H1 (cell line): ENCODE measurements around the gene DNAJC27. TPM values are rescaled to one million over a fixed set of nuclear protein-coding genes. Genes with fewer than 3 reads are reported as not detected.

Experiments
- CTCF ChIA-PET: fragments of 300-600 bp; sonication (Branson Sonifier 250); formaldehyde crosslinking; loops from one replicate; lab custom pipeline; 2021; ENCODE audit not compliant: partially characterized antibody; lab: Charles Lee
- POLR2A ChIA-PET: fragments of 300-600 bp; sonication (Branson Sonifier 250); formaldehyde crosslinking; loops from one replicate; lab custom pipeline; 2021; ENCODE audit warnings: inconsistent platforms; ENCODE audit not compliant: partially characterized antibody; lab: Charles Lee
- DNase-seq, 2 experiments: peaks; one replicate each; pipeline versions ENCODE4 v3.0.0 to v3.0.0-alpha.2; 2010 to 2022; ENCODE audit warnings: low spot score in 2 of 2, low read depth in 1 of 2, mixed read lengths in 1 of 2
- FAIRE-seq: peaks from 2 replicates; lab custom pipeline; 2011; peaks lifted over from hg19 to GRCh38; lab: Jason Lieb, UNC
- H2AFZ ChIP-seq: 2 replicates; pipeline ENCODE4 v1.8.1; 2012; ENCODE audit warnings: low read length, inconsistent platforms
- H2AK5ac ChIP-seq: 2 replicates; pipeline ENCODE4 v1.6.1; 2013; ENCODE audit warnings: low read depth, low read length
- H2BK120ac ChIP-seq: replicated peaks from 2 replicates; pipeline ENCODE3; 2013; ENCODE audit warnings: low read depth, low read length, inconsistent platforms
- H2BK12ac ChIP-seq: 2 replicates; pipeline ENCODE4 v1.6.1; 2013; ENCODE audit warnings: low read depth, low read length
- H2BK15ac ChIP-seq: 2 replicates; pipeline ENCODE4 v1.6.1; 2013; ENCODE audit warnings: low read length
- H2BK20ac ChIP-seq: 2 replicates; pipeline ENCODE4 v1.6.1; 2013; ENCODE audit warnings: low read length
- H2BK5ac ChIP-seq: 2 replicates; pipeline ENCODE4 v1.6.1; 2013; ENCODE audit warnings: low read depth, low read length
- H3K14ac ChIP-seq: 2 replicates; pipeline ENCODE4 v1.6.1; 2013; ENCODE audit warnings: inconsistent platforms; ENCODE audit not compliant: insufficient read length
- H3K18ac ChIP-seq: 2 replicates; pipeline ENCODE4 v1.6.1; 2013; ENCODE audit warnings: low read length; ENCODE audit errors: extremely low read depth
- H3K23ac ChIP-seq: 2 replicates; pipeline ENCODE4 v1.6.1; 2013; ENCODE audit warnings: inconsistent platforms; ENCODE audit not compliant: insufficient read length
- H3K23me2 ChIP-seq: 2 replicates; pipeline ENCODE4 v1.6.1; 2013; ENCODE audit warnings: low read depth, low read length
- H3K27ac ChIP-seq: 2 replicates; pipeline ENCODE4 v1.6.1; 2011; ENCODE audit warnings: low read depth, low read length, inconsistent platforms
- H3K27me3 ChIP-seq, 4 experiments: replicated peaks in 1 of 4; 1 replicate in 1 of 4; 2 replicates in 3 of 4; pipeline versions ENCODE4 v1.6.1 to v1.8.1; 2011 to 2013; ENCODE audit warnings: low read length in 3 of 4, mild to moderate bottlenecking in 3 of 4, inconsistent platforms in 2 of 4, mixed read lengths in 2 of 4, moderate library complexity in 1 of 4; ENCODE audit not compliant: control insufficient read depth in 3 of 4, insufficient read depth in 3 of 4; ENCODE audit errors: extremely low read depth in 1 of 4
- H3K36me3 ChIP-seq, 4 experiments: 2 replicates each; pipeline versions ENCODE4 v1.6.1 to v1.8.1; 2011 to 2013; ENCODE audit warnings: mild to moderate bottlenecking in 4 of 4, low read length in 3 of 4, moderate library complexity in 2 of 4, control low read depth in 1 of 4, inconsistent platforms in 1 of 4; ENCODE audit not compliant: insufficient read depth in 4 of 4, control insufficient read depth in 2 of 4
- H3K4ac ChIP-seq: replicated peaks from 2 replicates; pipeline ENCODE3; 2013; ENCODE audit warnings: low read length, low read depth, mixed read lengths, inconsistent platforms; ENCODE audit not compliant: insufficient read length
- H3K4me1 ChIP-seq, 4 experiments: replicated peaks in 1 of 4; 1 replicate in 1 of 4; 2 replicates in 3 of 4; pipeline versions ENCODE4 v1.6.1 to v1.8.1; 2011 to 2013; ENCODE audit warnings: low read length in 3 of 4, inconsistent platforms in 2 of 4, mixed read lengths in 1 of 4; ENCODE audit not compliant: insufficient read depth in 4 of 4, control insufficient read depth in 3 of 4
- H3K4me2 ChIP-seq, 2 experiments: 2 replicates each; pipeline versions ENCODE4 v1.6.1 to v1.8.1; 2011 to 2013; ENCODE audit warnings: low read depth in 2 of 2, low read length in 2 of 2, control low read depth in 1 of 2, inconsistent platforms in 1 of 2, mild to moderate bottlenecking in 1 of 2; ENCODE audit not compliant: insufficient read depth in 1 of 2
- H3K4me3 ChIP-seq, 4 experiments: fragments of 200-600, 300-600 bp in 1 of 4; sonication (generic), shearing (Covaris generic), sonication (Bioruptor Twin) in 1 of 4; 2 replicates each; pipeline versions ENCODE4 v1.5.1 to v1.8.1; 2011 to 2016; ENCODE audit warnings: low read length in 4 of 4, low read depth in 3 of 4, control low read depth in 2 of 4, inconsistent platforms in 2 of 4, mild to moderate bottlenecking in 2 of 4, mixed read lengths in 1 of 4, moderate library complexity in 1 of 4; ENCODE audit not compliant: insufficient read depth in 2 of 4; ENCODE audit errors: extremely low read depth in 1 of 4
- H3K56ac ChIP-seq: replicated peaks from 2 replicates; pipeline ENCODE3; 2013; ENCODE audit warnings: low read depth, mild to moderate bottlenecking, mixed read lengths, low read length, inconsistent platforms; ENCODE audit not compliant: insufficient read length
- H3K79me1 ChIP-seq: 2 replicates; pipeline ENCODE4 v1.6.1; 2013; ENCODE audit warnings: low read depth, low read length, control low read depth
- H3K79me2 ChIP-seq, 2 experiments: 2 replicates each; pipeline versions ENCODE4 v1.6.1 to v1.8.1; 2012 to 2013; ENCODE audit warnings: low read length in 2 of 2, mild to moderate bottlenecking in 2 of 2, inconsistent platforms in 1 of 2; ENCODE audit not compliant: insufficient read depth in 2 of 2, control insufficient read depth in 1 of 2
- H3K9ac ChIP-seq, 4 experiments: replicated peaks in 1 of 4; 1 replicate in 1 of 4; 2 replicates in 3 of 4; pipeline versions ENCODE4 v1.6.1 to v1.8.1; 2011 to 2013; ENCODE audit warnings: low read depth in 3 of 4, low read length in 3 of 4, control low read depth in 2 of 4, mild to moderate bottlenecking in 2 of 4, moderate library complexity in 2 of 4, inconsistent platforms in 1 of 4; ENCODE audit errors: extremely low read depth in 1 of 4
- H3K9me3 ChIP-seq, 2 experiments: 2 replicates each; pipeline versions ENCODE4 v1.6.1 to v1.8.1; 2012 to 2013; ENCODE audit warnings: mild to moderate bottlenecking in 2 of 2, moderate library complexity in 2 of 2, control low read depth in 1 of 2, inconsistent platforms in 1 of 2, low read depth in 1 of 2, low read length in 1 of 2, mixed read lengths in 1 of 2; ENCODE audit not compliant: insufficient read depth in 2 of 2
- H4K20me1 ChIP-seq, 2 experiments: replicated peaks in 1 of 2; 2 replicates each; pipeline versions ENCODE3 to v1.8.1; 2011 to 2013; ENCODE audit warnings: inconsistent platforms in 2 of 2, low read length in 2 of 2, mild to moderate bottlenecking in 1 of 2; ENCODE audit not compliant: insufficient read depth in 2 of 2, control insufficient read depth in 1 of 2
- H4K5ac ChIP-seq: 2 replicates; pipeline ENCODE4 v1.6.1; 2013; ENCODE audit warnings: low read length, low read depth, mixed read lengths, inconsistent platforms; ENCODE audit not compliant: insufficient read length
- H4K8ac ChIP-seq: 2 replicates; pipeline ENCODE4 v1.8.0; 2013; ENCODE audit warnings: mild to moderate bottlenecking, moderate library complexity, low read length, inconsistent platforms; ENCODE audit not compliant: insufficient read depth; ENCODE audit errors: extremely low read depth
- H4K91ac ChIP-seq: replicated peaks from 2 replicates; pipeline ENCODE3; 2013; ENCODE audit warnings: low read length, mixed read lengths, inconsistent platforms; ENCODE audit not compliant: insufficient read length
- CTCF ChIP-seq, 3 experiments: IDR thresholded peaks; 1 replicate in 2 of 3; 2 replicates in 1 of 3; pipeline versions ENCODE4 v1.5.1 to v1.6.1; 2011; ENCODE audit warnings: low read length in 3 of 3, mild to moderate bottlenecking in 3 of 3, inconsistent platforms in 2 of 3, low read depth in 1 of 3, moderate library complexity in 1 of 3; ENCODE audit not compliant: insufficient read depth in 1 of 3; ENCODE audit errors: control extremely low read depth in 1 of 3
- EZH2 ChIP-seq: fragments of 200-600 bp; sonication (generic); IDR thresholded peaks from 2 replicates; pipeline ENCODE4 v1.7.1; 2012; ENCODE audit warnings: low read depth, mild to moderate bottlenecking, moderate library complexity, low read length, inconsistent platforms; ENCODE audit not compliant: severe bottlenecking
- FOSL1 ChIP-seq: IDR thresholded peaks from 2 replicates; pipeline ENCODE4 v1.6.1; 2011; ENCODE audit warnings: mild to moderate bottlenecking, low read depth, low read length, moderate library complexity; ENCODE audit not compliant: insufficient read depth
- JUND ChIP-seq: IDR thresholded peaks from 2 replicates; pipeline ENCODE4 v1.6.1; 2011; ENCODE audit warnings: mild to moderate bottlenecking, improper control_type of control experiment, low read length
- MAFK ChIP-seq: IDR thresholded peaks from 2 replicates; pipeline ENCODE4 v1.6.1; 2012; ENCODE audit warnings: low read depth, mild to moderate bottlenecking, improper control_type of control experiment, low read length
- NANOG ChIP-seq: IDR thresholded peaks from 2 replicates; pipeline ENCODE4 v1.6.1; 2011; ENCODE audit warnings: low read length, low read depth, mild to moderate bottlenecking, inconsistent platforms; ENCODE audit not compliant: insufficient read depth, poor library complexity, severe bottlenecking
- NRF1 ChIP-seq: IDR thresholded peaks from 2 replicates; pipeline ENCODE4 v1.6.1; 2011; ENCODE audit warnings: mild to moderate bottlenecking, low read depth, low read length, improper control_type of control experiment
- SAP30 ChIP-seq: fragments of 300-600 bp; sonication (generic); IDR thresholded peaks from 2 replicates; pipeline ENCODE4 v1.7.1; 2012; ENCODE audit warnings: low read length, moderate library complexity, mild to moderate bottlenecking, inconsistent platforms; ENCODE audit not compliant: insufficient read depth, insufficient replicate concordance
- SP2 ChIP-seq: IDR thresholded peaks from 2 replicates; pipeline ENCODE4 v1.6.1; 2012; ENCODE audit warnings: mild to moderate bottlenecking, low read length, inconsistent platforms
- SUZ12 ChIP-seq: fragments of 200-600 bp; sonication (generic); IDR thresholded peaks from 2 replicates; pipeline ENCODE4 v1.6.1; 2012; ENCODE audit warnings: mild to moderate bottlenecking, inconsistent platforms, low read length, moderate library complexity, mixed read lengths
- WGBS, 2 experiments: shearing (Covaris generic) in 1 of 2; methylation state at CpG; one replicate each; pipeline versions ENCODE4 v1.1.6 to v1.1.7; 2013 to 2015; ENCODE audit warnings: low lambda C conversion rate in 2 of 2, mixed read lengths in 2 of 2, inconsistent platforms in 1 of 2, low coverage in 1 of 2, missing lambda C conversion rate in 1 of 2; ENCODE audit not compliant: insufficient replicate concordance in 2 of 2, insufficient coverage in 1 of 2, insufficient read length in 1 of 2; ENCODE audit errors: extremely low coverage in 1 of 2, missing lambda C conversion rate in 1 of 2; 5-methylcytosine and 5-hydroxymethylcytosine counted together
- polyA plus RNA-seq, 7 experiments: library from polyadenylated mRNA; depleted of rRNA in 3 of 7; stranded (reverse) in 5 of 7; unstranded in 2 of 7; fragments of >200 nt in 5 of 7; fragments of 200-250 nt in 2 of 7; gene quantifications; 1 replicate in 5 of 7; 2 replicates in 1 of 7; 4 replicates in 1 of 7; pipeline versions ENCODE4 v1.2.1 to v1.2.3, GENCODE V29; 2011 to 2013; ENCODE audit warnings: missing spikeins in 2 of 7, mixed read lengths in 2 of 7
- total RNA-seq: library from RNA; stranded (reverse); fragmentation: NEBNext Ultra II Directional; extraction: Animal tissue kit (Norgen Biotek cat#: 25700); gene quantifications from 2 replicates; pipeline ENCODE4 v1.2.1, GENCODE V29; 2021

DNAJC27 gene
- total and polyA plus RNA-seq, 2 of the 8 experiments (the other 6 are each of a cell fraction or from before 2014, with no cell fraction given), result 1.4 to 4.5 TPM

GRCh38 chr2:24917731-24918325, 53.9 kb downstream of the DNAJC27 start:
- no peak overlapping the region for H2AFZ ChIP-seq
- H3K79me1 ChIP-seq, result peaks cover 11% of the 10 kb centered on the region
- H3K4me1 ChIP-seq, result peaks cover 0 to 13% (median 3%) of the 10 kb centered on the region in 4 experiments; a peak in 5 of 7 replicates
- H3K79me2 ChIP-seq, result peaks cover 0 to 5% of the 10 kb centered on the region in 2 experiments; a peak in 1 of 4 replicates
- peaks cover 3% of the 10 kb centered on the region; the same call in 1 of the 2 replicates for H3K23me2 ChIP-seq
- ChIA-PET CTCF (interaction anchor here (0.5 to 2.2 kb wide), 5 partner anchors 11 to 105 kb away, joined by 3 to 6 read pairs (median 3); no protein-coding TSS in a partner anchor), POLR2A (no interaction called here)
- H4K8ac ChIP-seq, result peak overlapping the region; percentile 53; the same call in 1 of the 2 replicates
- no peaks in the 10 kb centered on the region; a peak in 2 of 7 replicates for H3K27me3 ChIP-seq
- H3K4ac ChIP-seq, result no peak overlapping the region
- no peaks in the 10 kb centered on the region for H3K9me3 ChIP-seq
- H2BK20ac ChIP-seq, result no peak overlapping the region
- peaks cover 0 to 20% of the 10 kb centered on the region in 2 experiments for H4K20me1 ChIP-seq
- no peaks in the 10 kb centered on the region for H3K36me3 ChIP-seq
- H3K56ac ChIP-seq, result no peak overlapping the region
- no peak overlapping the region for H3K23ac ChIP-seq
- H3K18ac ChIP-seq, result no peak overlapping the region
- peak overlapping the region; percentile 45; the same call in 1 of the 2 replicates for H2AK5ac ChIP-seq
- H4K91ac ChIP-seq, result no peak overlapping the region
- H3K4me3 ChIP-seq, result no peak overlapping the region
- H2BK5ac ChIP-seq, result no peak overlapping the region
- H3K14ac ChIP-seq, result no peak overlapping the region
- no peak overlapping the region for H3K9ac ChIP-seq
- FAIRE-seq (no peak), DNase-seq (no peak)
- no peak overlapping the region for H2BK15ac ChIP-seq
- H4K5ac ChIP-seq, result no peak overlapping the region
- 89% methylated on average over 9 of the region's 12 CpGs; no CpG with 5 or more reads in 1 of the 2 experiments for WGBS, 2 experiments
- no peak overlapping the region; a peak in 1 of 4 replicates for H3K4me2 ChIP-seq
- H3K27ac ChIP-seq, result no peak overlapping the region
- H2BK12ac ChIP-seq, result no peak overlapping the region
- no peak overlapping the region for H2BK120ac ChIP-seq
- no peak for TF ChIP-seq NRF1
- TF ChIP-seq SUZ12, result no peak
- TF ChIP-seq NANOG, result no peak
- TF ChIP-seq FOSL1, result no peak
- TF ChIP-seq MAFK, result no peak
- TF ChIP-seq EZH2, result no peak
- no peak for TF ChIP-seq SAP30
- TF ChIP-seq JUND, result no peak
- no peak for TF ChIP-seq SP2
- TF ChIP-seq CTCF (IDR thresholded peaks at IDR 0.05; ENCODE audit: control extremely low read depth in 1 of 3, insufficient read depth in 1 of 3, low read depth in 1 of 3, low read length in 3 of 3), result no peak
